Measurements from ENCODE around the gene ITPR1. TPM values are rescaled to one million over a fixed set of nuclear protein-coding genes. Genes with fewer than 3 reads are reported as not detected.

Gene ITPR1
- total and polyA plus RNA-seq, 2 of the 4 experiments (the other 2 are of a cell fraction), result 1.8 to 5.7 TPM

GRCh38 chr3:4685673-4686345 lies 192.7 kb downstream of the ITPR1 start:
- Histone ChIP-seq H2BK120ac (ENCODE audit: low read depth, low read length) (no peak overlapping the region), H3K4me3 (ENCODE audit: insufficient read depth, low read depth, low read length) (no peak overlapping the region), H4K20me1 (ENCODE audit: insufficient read depth, low read length) (no peaks in the 10 kb centered on the region), H3K4ac (ENCODE audit: low read depth, low read length) (no peak overlapping the region), H4K8ac (ENCODE audit: low read depth in 2 of 2, low read length in 2 of 2) (no peak overlapping the region), H4K5ac (ENCODE audit: low read depth, low read length) (no peak overlapping the region), H2AFZ (replicated peaks; ENCODE audit: low read length, poor library complexity) (no peak overlapping the region), H2AK5ac (ENCODE audit: low read depth, low read length) (no peak overlapping the region), H3K18ac (ENCODE audit: low read depth, low read length) (no peak overlapping the region), H2BK15ac (ENCODE audit: low read depth, low read length) (no peak overlapping the region), H3K9me1 (ENCODE audit: insufficient read depth, low read length) (peaks cover 6% of the 10 kb centered on the region; the same call in 1 of the 2 replicates), H3K27me3 (ENCODE audit: control insufficient read depth, insufficient read depth, low read length) (no peaks in the 10 kb centered on the region), H3K14ac (replicated peaks; ENCODE audit: low read depth, low read length) (no peak overlapping the region), H3K4me2 (ENCODE audit: low read depth, low read length) (no peak overlapping the region), H4K91ac (ENCODE audit: insufficient read depth, low read depth, low read length) (no peak overlapping the region), H3K9me3 (ENCODE audit: control insufficient read depth, insufficient read depth, low read length) (no peaks in the 10 kb centered on the region), H3K27ac (ENCODE audit: insufficient read depth, low read length) (no peak overlapping the region), H3K23ac (ENCODE audit: low read depth, low read length) (no peak overlapping the region), H3K79me1 (ENCODE audit: low read depth in 1 of 2, low read length in 2 of 2) (no peaks in the 10 kb centered on the region), H2BK20ac (ENCODE audit: low read depth, low read length) (no peak overlapping the region), H3K9ac (ENCODE audit: low read depth, low read length) (no peak overlapping the region), H3K56ac (ENCODE audit: extremely low read depth, insufficient read depth, low read length) (no peak overlapping the region), H2AK9ac (replicated peaks; ENCODE audit: low read depth, low read length, poor library complexity) (no peak overlapping the region), H3K36me3 (ENCODE audit: control insufficient read depth, insufficient read depth, low read length) (peaks cover 3% of the 10 kb centered on the region; the same call in 1 of the 2 replicates), H2BK5ac (ENCODE audit: low read depth, low read length, poor library complexity, severe bottlenecking) (no peak overlapping the region), H3K4me1 (ENCODE audit: control insufficient read depth, insufficient read depth, low read length) (peaks cover 5% of the 10 kb centered on the region)
- dilution Hi-C loops (cut with HindIII; ENCODE audit: low sequenced_read_pairs, unreplicated experiment) (no loop called here), in situ Hi-C loops (cut with MboI; ENCODE audit: low sequenced_read_pairs) (no loop called here), intact Hi-C loops (cut with micrococcal nuclease) (no loop called here)
- DNase-seq, result no peak
- WGBS, 2 experiments (ENCODE audit: extremely low coverage in 2 of 2, insufficient read length in 1 of 2), result no CpG with 5 or more reads among the region's 10 CpGs
- ChIA-PET POLR2A (ENCODE audit: unreplicated experiment) (no interaction called here), CTCF (no interaction called here)
- BruUV-seq (replicated peaks), result no TSS peak
- ATAC-seq (ENCODE audit: low read depth), result no peak
- no peak for TF ChIP-seq FOS (IDR thresholded peaks at IDR 0.05; ENCODE audit: low read depth, low read length)
- no peak for TF ChIP-seq CTCF (conservative IDR thresholded peaks at IDR 0.05; ENCODE audit: low read depth, low read length)
- TF ChIP-seq CEBPB (IDR thresholded peaks at IDR 0.05; ENCODE audit: low read depth, low read length), result no peak
- no peak for TF ChIP-seq RCOR1 (IDR thresholded peaks at IDR 0.05; ENCODE audit: insufficient replicate concordance, low read length)
- TF ChIP-seq BHLHE40 (IDR thresholded peaks at IDR 0.05; ENCODE audit: low read depth, low read length), result no peak
- TF ChIP-seq SMC3 (IDR thresholded peaks at IDR 0.05; ENCODE audit: low read depth, low read length), result no peak
- no peak for TF ChIP-seq CHD1 (IDR thresholded peaks at IDR 0.05; ENCODE audit: low read depth, low read length)
- TF ChIP-seq NFE2L2 (IDR thresholded peaks at IDR 0.05; ENCODE audit: low read depth, low read length), result no peak
- TF ChIP-seq MXI1 (IDR thresholded peaks at IDR 0.05; ENCODE audit: borderline replicate concordance, low read depth, low read length), result no peak
- TF ChIP-seq RAD21 (IDR thresholded peaks at IDR 0.05; ENCODE audit: low read length), result no peak
- TF ChIP-seq MAZ (IDR thresholded peaks at IDR 0.05; ENCODE audit: borderline replicate concordance, low read depth, low read length), result no peak
- no peak for TF ChIP-seq USF2 (IDR thresholded peaks at IDR 0.05; ENCODE audit: low read depth, low read length)
